CD4-positive, alpha-beta T cell treated with Interleukin-17A for 1 hour (primary cell): Measurements from ENCODE around the gene LHPP.

Experiments
- DNase-seq: peaks from one replicate; pipeline ENCODE4 v3.0.0-alpha.2; 2020

The LHPP gene

GRCh38 chr10:124559372-124560132 lies 97.9 kb downstream of the LHPP start:
- DNase-seq, result no peak

- no peak for DNase-seq
Observed at GRCh38 chr10:124560377-124561105, 98.9 kb downstream of the LHPP start.

DNA sequence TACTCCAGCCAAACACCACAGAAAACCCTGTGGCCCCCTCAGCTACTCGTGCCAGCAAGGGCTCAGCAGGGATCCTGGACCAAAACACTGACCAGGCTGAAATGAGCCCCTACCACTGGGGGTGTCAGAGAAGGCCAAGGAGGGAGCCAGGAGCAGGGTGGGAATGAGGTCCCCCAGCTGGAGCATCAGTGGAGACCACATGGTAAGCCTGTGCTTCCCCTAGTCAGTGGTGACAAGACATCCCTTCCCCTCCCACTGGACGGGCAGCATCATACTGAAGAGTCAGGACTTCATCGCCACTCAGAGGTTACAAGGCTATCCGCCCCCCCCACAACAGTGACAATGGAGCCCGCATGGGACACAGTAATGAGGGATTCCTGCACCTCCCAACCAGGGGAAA lies 99.6 kb downstream of the LHPP start:
- DNase-seq, result no peak

GRCh38 chr10:124562425-124563060 lies 100.9 kb downstream of the LHPP start:
- DNase-seq, result no peak

- DNase-seq, result no peak
Observed at GRCh38 chr10:124563320-124564040, 101.9 kb downstream of the LHPP start.

GRCh38 chr10:124564881-124565280 lies 103.3 kb downstream of the LHPP start:
- DNase-seq, result no peak

DNA sequence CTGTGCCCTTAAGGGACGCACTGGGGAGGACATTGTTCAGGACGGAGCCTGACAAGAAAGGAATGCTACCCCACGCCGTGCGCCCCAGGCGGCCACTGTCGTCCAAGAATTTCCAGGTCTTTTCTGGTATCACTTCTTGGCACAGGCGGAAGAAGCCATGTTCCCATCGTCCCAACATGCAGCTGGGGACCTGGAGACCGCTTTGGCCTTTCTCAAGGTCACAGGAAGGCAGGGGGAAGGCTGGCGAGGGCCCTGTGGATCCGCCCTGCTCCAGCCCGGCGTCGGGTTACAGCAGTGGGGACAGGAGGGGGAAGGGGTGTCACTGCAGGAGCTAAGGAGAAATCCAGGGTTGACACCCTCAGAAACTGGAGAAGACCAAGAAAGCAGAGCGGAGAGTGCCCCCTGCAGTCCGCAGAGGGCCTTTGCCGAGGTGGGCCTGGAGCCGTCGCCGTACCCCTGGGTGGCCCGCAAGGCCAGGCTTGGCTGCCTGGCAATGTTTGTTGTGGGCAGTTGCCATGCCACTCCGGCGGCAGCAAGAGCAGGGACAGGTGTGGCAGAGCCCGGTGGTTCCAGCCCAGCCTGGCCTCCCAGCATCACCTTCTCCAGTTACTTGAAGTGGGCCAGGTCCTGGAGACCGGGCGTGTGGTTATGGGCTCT lies 104.1 kb downstream of the LHPP start:
- no peak for DNase-seq

GRCh38 chr10:124566222-124566888 lies 104.7 kb downstream of the LHPP start:
- DNase-seq, result no peak

DNA sequence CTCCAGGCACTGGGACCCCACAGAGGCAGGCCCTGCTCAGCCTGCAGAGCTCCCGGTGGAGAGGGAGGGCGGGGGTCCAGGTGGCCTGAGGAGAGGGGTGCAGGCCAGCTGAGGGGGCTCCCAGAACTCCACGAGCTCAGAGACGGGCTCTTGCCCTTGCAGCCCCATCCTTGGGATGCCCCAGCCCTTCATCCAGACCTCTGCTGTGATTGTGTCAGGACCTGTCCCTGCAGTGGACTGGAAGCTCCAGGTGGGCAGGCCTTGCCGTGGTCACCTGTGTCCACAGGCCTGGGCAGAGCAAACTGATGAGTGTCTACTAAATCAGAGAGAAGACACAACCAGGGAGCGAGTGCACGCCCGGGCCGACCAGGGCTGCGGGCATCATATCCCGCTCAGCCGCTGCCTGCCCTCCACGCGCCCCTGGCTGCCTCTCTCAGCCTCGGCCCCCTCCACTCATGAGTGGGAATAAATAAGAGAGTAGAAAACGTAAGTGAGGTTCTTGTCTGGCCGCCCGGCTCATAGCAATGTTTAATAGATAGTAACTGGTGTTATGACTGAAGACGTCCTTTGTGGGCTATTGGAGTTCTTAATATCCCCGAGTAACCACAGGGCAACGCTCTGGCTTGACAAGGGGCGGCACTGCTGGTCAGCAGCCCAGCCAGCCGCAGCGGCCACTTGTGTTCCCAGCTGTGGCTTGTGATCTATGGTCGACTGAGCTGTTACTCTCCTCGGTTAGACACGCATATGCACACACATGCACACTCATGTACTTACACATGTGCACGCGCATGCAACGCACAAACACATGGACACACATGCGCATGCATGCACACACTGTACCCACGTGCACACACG lies 105.6 kb downstream of the LHPP start:
- no peak for DNase-seq

DNA sequence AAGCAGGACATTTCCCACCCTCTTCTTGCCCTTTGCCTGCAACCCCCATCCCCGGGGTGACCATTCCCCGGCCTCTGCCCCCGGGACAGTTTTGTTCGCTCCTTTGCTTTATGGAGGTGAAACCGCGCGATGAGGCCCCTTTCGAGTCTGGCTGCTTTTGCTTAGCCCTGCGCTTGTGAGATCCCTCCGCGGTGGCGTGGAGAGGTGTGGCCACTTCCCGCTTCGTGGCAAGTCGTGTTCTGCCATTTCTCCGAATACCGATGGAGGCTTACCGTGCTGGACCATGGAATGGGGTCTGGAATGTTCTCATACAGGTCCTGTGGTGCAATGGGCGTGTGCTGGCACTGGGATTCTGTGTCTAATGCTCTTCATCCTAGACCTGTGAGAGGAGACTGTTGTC lies 106.7 kb downstream of the LHPP start:
- DNase-seq, result no peak

- no peak for DNase-seq
Observed at GRCh38 chr10:124568848-124569622, 107.4 kb downstream of the LHPP start.

- DNase-seq, result no peak
Observed at GRCh38 chr10:124569623-124570470, 108.2 kb downstream of the LHPP start.

DNA sequence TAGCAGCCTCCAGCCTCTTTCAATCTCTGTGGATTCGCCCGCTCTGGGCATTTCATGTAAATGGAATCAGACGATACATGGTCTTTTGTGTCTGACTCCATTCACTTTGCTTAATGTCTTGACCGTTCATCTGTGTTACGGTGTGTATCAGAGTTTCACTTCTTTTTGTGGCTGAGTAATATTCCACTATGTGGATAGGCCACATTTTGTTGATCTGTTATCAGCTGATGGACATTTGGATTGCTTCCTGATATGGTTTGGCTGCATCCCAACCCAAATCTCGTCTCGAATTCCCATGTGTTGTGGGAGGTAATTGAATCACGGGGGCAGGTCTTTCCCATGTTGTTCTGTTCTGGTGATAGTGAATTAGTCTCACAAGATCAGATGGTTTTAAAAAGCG lies 109.0 kb downstream of the LHPP start:
- DNase-seq, result no peak

- no peak for DNase-seq
Observed at GRCh38 chr10:124572751-124573150, 111.1 kb downstream of the LHPP start.

- DNase-seq, result no peak
Observed at GRCh38 chr10:124573726-124574455, 112.3 kb downstream of the LHPP start.

- no peak for DNase-seq
Observed at GRCh38 chr10:124574456-124575070, 112.9 kb downstream of the LHPP start.

- DNase-seq, result no peak
Observed at GRCh38 chr10:124575107-124576035, 113.7 kb downstream of the LHPP start.
